ENCODE measurements around the gene VPS16.
"Not testable (repeated sequence)": the region's sequence is repeated elsewhere in the genome, so short reads cannot be mapped to it uniquely, and the experiment has no call there.

VPS16 gene

GRCh38 chr20:2801286-2801728 lies 39.2 kb upstream of the VPS16 start:
- DNase-seq (ENCODE audit: low read depth) = no peak
- TF ChIP-seq CTCF (conservative IDR thresholded peaks at IDR 0.05; ENCODE audit: low read depth, low read length) = no peak
- H3K4me3 ChIP-seq (ENCODE audit: low read depth, low read length) = no peak overlapping the region

- H3K4me3 ChIP-seq (ENCODE audit: low read depth, low read length) = no peak overlapping the region
- no peak for DNase-seq (ENCODE audit: low read depth)
- TF ChIP-seq CTCF (conservative IDR thresholded peaks at IDR 0.05; ENCODE audit: low read depth, low read length) = no peak
Measured at GRCh38 chr20:2804041-2804828, 36.3 kb upstream of the VPS16 start.

- no peak for DNase-seq (ENCODE audit: low read depth)
- TF ChIP-seq CTCF (conservative IDR thresholded peaks at IDR 0.05; ENCODE audit: low read depth, low read length) = no peak
Measured at GRCh38 chr20:2804852-2805688, 35.5 kb upstream of the VPS16 start.

GRCh38 chr20:2805689-2806350 lies 34.7 kb upstream of the VPS16 start:
- H3K4me3 ChIP-seq (ENCODE audit: low read depth, low read length) = no peak overlapping the region
- no peak for TF ChIP-seq CTCF (conservative IDR thresholded peaks at IDR 0.05; ENCODE audit: low read depth, low read length)
- no peak for DNase-seq (ENCODE audit: low read depth)

More at GRCh38 chr20:2804852-2805688, 35.5 kb upstream of the VPS16 start:
- no peak overlapping the region for H3K4me3 ChIP-seq (ENCODE audit: low read depth, low read length)

- no peak for TF ChIP-seq CTCF (conservative IDR thresholded peaks at IDR 0.05; ENCODE audit: low read depth, low read length)
- no peak for DNase-seq (ENCODE audit: low read depth)
- H3K4me3 ChIP-seq (ENCODE audit: low read depth, low read length) = no peak overlapping the region
Measured at GRCh38 chr20:2806351-2806701, 34.2 kb upstream of the VPS16 start.

GRCh38 chr20:2807019-2807418 lies 33.5 kb upstream of the VPS16 start:
- DNase-seq (ENCODE audit: low read depth) = no peak
- TF ChIP-seq CTCF (conservative IDR thresholded peaks at IDR 0.05; ENCODE audit: low read depth, low read length) = no peak
- H3K4me3 ChIP-seq (ENCODE audit: low read depth, low read length) = no peak overlapping the region

- H3K4me3 ChIP-seq (ENCODE audit: low read depth, low read length); DNase-seq (ENCODE audit: low read depth): not testable (repeated sequence)
Measured at GRCh38 chr20:2807929-2808328, 32.6 kb upstream of the VPS16 start.

Measured in choroid plexus epithelial cell (primary cell).